ENCODE data around the gene AGTPBP1.

Gene AGTPBP1

GRCh38 chr9:85534340-85534739 is 207.4 kb downstream of the AGTPBP1 start:
- DNase-seq: no peak

GRCh38 chr9:85533538-85533937 is 208.2 kb downstream of the AGTPBP1 start:
- no peak for DNase-seq

- DNase-seq: no peak
Measured at GRCh38 chr9:85530721-85531120, 211.0 kb downstream of the AGTPBP1 start.

- no peak for DNase-seq
Measured at GRCh38 chr9:85528607-85529006, 213.1 kb downstream of the AGTPBP1 start.

- DNase-seq: no peak
Measured at GRCh38 chr9:85528142-85528541, 213.6 kb downstream of the AGTPBP1 start.

- no peak for DNase-seq
Measured at GRCh38 chr9:85527331-85528020, 214.3 kb downstream of the AGTPBP1 start.

- no peak for DNase-seq
Measured at GRCh38 chr9:85524531-85524930, 217.2 kb downstream of the AGTPBP1 start.

GRCh38 chr9:85523202-85523601 is 218.6 kb downstream of the AGTPBP1 start:
- DNase-seq: no peak

GRCh38 chr9:85522459-85523092 is 219.2 kb downstream of the AGTPBP1 start:
- no peak for DNase-seq

- no peak for DNase-seq
Measured at GRCh38 chr9:85521371-85522197, 220.2 kb downstream of the AGTPBP1 start.

- DNase-seq: no peak
Measured at GRCh38 chr9:85516976-85517637, 224.6 kb downstream of the AGTPBP1 start.

- no peak for DNase-seq
Measured at GRCh38 chr9:85516455-85516854, 225.3 kb downstream of the AGTPBP1 start.

- no peak for DNase-seq
Measured at GRCh38 chr9:85515021-85515420, 226.7 kb downstream of the AGTPBP1 start.

- DNase-seq: no peak
Measured at GRCh38 chr9:85514256-85514655, 227.5 kb downstream of the AGTPBP1 start.

GRCh38 chr9:85511746-85512145 is 230.0 kb downstream of the AGTPBP1 start:
- DNase-seq: no peak

GRCh38 chr9:85510830-85511504 is 230.8 kb downstream of the AGTPBP1 start:
- DNase-seq: no peak

- no peak for DNase-seq
Measured at GRCh38 chr9:85508616-85509015, 233.1 kb downstream of the AGTPBP1 start.

- no peak for DNase-seq
Measured at GRCh38 chr9:85505612-85506011, 236.1 kb downstream of the AGTPBP1 start.

GRCh38 chr9:85502815-85503655 is 238.7 kb downstream of the AGTPBP1 start:
- DNase-seq: no peak

- DNase-seq: no peak
Measured at GRCh38 chr9:85501882-85502281, 239.9 kb downstream of the AGTPBP1 start.

GRCh38 chr9:85501456-85501855 is 240.3 kb downstream of the AGTPBP1 start:
- DNase-seq: no peak
